Measurements from ENCODE around the gene TMPRSS7. TPM values are rescaled to one million over a fixed set of nuclear protein-coding genes. Genes with fewer than 3 reads are reported as not detected.

The TMPRSS7 gene
- total RNA-seq, 2 donors from 2014 or later: 0.12 TPM; not detected in 1

DNA sequence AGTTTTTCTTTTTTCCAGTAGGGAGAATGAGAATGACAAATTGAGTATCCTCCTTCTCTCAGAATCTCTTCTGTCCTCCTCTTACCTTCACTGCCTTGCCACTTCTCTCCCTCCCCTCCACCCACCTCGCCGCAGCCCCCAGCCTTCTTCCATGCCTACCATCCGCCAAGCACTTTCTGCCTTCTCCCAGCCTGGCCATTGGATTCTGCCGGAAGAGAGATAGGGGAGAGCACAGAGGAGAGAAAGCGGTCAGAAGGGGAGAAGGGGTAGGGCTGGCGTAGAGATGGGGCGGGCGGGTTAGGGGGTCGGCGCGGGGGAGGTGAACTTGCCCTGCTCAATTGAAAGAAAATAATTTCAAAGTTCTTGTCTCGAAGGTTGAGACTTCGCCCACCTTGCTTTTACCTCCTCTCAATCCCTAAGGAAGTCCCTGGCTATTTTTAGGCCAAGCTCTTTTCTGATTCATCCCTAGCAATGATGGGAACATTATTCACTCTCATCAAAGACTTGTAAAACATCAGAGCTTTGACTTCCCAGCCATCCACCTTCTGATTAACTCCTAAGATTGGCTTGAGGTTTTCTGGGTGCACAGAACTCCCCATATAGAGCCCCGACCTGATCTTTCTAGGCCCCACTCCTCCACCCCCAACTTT, 52.5 kb downstream of the TMPRSS7 start:
- peak overlapping the region; percentile 91 for H3K27ac Mint-ChIP-seq
- no peak for DNase-seq
- H3K9me3 ChIP-seq (ENCODE audit: control insufficient read depth, low read length, poor library complexity, severe bottlenecking): no peaks in the 10 kb centered on the region
- H3K4me1 Mint-ChIP-seq: peaks cover 48% of the 10 kb centered on the region
- ATAC-seq: no peak
- no peaks in the 10 kb centered on the region for H3K27me3 Mint-ChIP-seq
- H3K36me3 Mint-ChIP-seq (ENCODE audit: low read depth): no peaks in the 10 kb centered on the region
- H3K4me3 Mint-ChIP-seq: peak overlapping the region; percentile 89

DNA sequence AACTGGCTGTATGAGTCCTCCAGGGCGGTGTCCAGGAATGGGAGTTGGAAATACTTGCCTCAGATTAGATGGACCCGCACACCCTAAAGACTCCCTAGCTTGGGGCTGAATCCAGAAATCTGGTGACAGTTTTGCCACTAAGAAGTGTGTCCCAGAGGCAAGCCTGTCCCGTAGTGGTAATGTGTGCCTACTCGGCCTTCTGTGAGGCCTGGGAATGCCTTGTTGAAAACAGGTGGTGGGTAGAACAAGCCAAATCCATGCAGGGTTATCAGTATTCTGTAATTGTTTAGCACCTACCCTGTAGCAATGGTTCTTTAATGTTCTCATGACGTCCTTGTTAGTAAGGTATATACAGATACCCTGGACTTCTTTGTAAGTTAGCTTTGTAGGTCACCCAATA, 53.2 kb downstream of the TMPRSS7 start:
- Mint-ChIP-seq H3K4me1 (peaks cover 54% of the 10 kb centered on the region), H3K36me3 (ENCODE audit: low read depth) (peaks cover 3% of the 10 kb centered on the region), H3K27me3 (no peaks in the 10 kb centered on the region), H3K4me3 (peak overlapping the region; percentile 89), H3K27ac (peak overlapping the region; percentile 91)
- no peaks in the 10 kb centered on the region for H3K9me3 ChIP-seq (ENCODE audit: control insufficient read depth, low read length, poor library complexity, severe bottlenecking)
- ATAC-seq: no peak
- no peak for DNase-seq

DNA sequence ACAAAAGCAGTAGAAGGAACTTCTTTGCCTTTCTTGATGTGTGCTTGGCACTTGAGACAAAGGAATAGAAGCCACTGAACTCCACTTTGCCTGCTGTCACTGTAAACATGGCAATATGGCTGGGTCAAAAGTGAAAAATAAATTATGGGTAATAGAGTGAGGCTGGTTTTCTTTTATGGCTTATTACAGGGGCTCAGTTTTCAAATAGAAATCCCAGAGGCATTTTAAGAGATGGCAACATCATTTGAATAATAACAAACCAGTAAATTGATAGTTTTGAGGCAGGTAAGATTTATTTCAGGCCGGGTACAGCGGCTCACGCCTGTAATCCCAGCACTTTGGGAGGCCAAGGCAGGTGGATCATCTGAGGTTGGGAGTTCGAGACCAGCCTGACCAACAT, 54.4 kb downstream of the TMPRSS7 start:
- Mint-ChIP-seq H3K36me3 (ENCODE audit: low read depth) (peaks cover 3% of the 10 kb centered on the region), H3K27ac (no peak overlapping the region), H3K4me1 (peaks cover 57% of the 10 kb centered on the region), H3K27me3 (no peaks in the 10 kb centered on the region), H3K4me3 (no peak overlapping the region)
- H3K9me3 ChIP-seq (ENCODE audit: control insufficient read depth, low read length, poor library complexity, severe bottlenecking): no peaks in the 10 kb centered on the region
- DNase-seq (no peak), ATAC-seq (no peak)

GRCh38 chr3:112089956-112090886, 55.7 kb downstream of the TMPRSS7 start:
- Mint-ChIP-seq H3K4me3 (no peak overlapping the region), H3K27ac (peak overlapping the region; percentile 4), H3K4me1 (peaks cover 47% of the 10 kb centered on the region), H3K27me3 (no peaks in the 10 kb centered on the region), H3K36me3 (ENCODE audit: low read depth) (peaks cover 3% of the 10 kb centered on the region)
- DNase-seq (no peak), ATAC-seq (no peak)
- H3K9me3 ChIP-seq (ENCODE audit: control insufficient read depth, low read length, poor library complexity, severe bottlenecking): no peaks in the 10 kb centered on the region

GRCh38 chr3:112090887-112091586, 56.5 kb downstream of the TMPRSS7 start:
- H3K4me3 Mint-ChIP-seq: no peak overlapping the region

GRCh38 chr3:112092496-112093179, 58.1 kb downstream of the TMPRSS7 start:
- ATAC-seq (no peak), DNase-seq (no peak)
- no peaks in the 10 kb centered on the region for H3K9me3 ChIP-seq (ENCODE audit: control insufficient read depth, low read length, poor library complexity, severe bottlenecking)
- H3K4me1 Mint-ChIP-seq: peaks cover 30% of the 10 kb centered on the region
- H3K4me3 Mint-ChIP-seq: peak overlapping the region; percentile 45
- H3K27ac Mint-ChIP-seq: no peak overlapping the region
- H3K27me3 Mint-ChIP-seq: no peaks in the 10 kb centered on the region
- peaks cover 3% of the 10 kb centered on the region for H3K36me3 Mint-ChIP-seq (ENCODE audit: low read depth)

More at GRCh38 chr3:112090887-112091586, 56.5 kb downstream of the TMPRSS7 start:
- no peak for DNase-seq
- no peak for ATAC-seq
- H3K9me3 ChIP-seq (ENCODE audit: control insufficient read depth, low read length, poor library complexity, severe bottlenecking): no peaks in the 10 kb centered on the region
- Mint-ChIP-seq H3K27ac (no peak overlapping the region), H3K4me1 (peaks cover 43% of the 10 kb centered on the region), H3K36me3 (ENCODE audit: low read depth) (peaks cover 3% of the 10 kb centered on the region), H3K27me3 (no peaks in the 10 kb centered on the region)

DNA sequence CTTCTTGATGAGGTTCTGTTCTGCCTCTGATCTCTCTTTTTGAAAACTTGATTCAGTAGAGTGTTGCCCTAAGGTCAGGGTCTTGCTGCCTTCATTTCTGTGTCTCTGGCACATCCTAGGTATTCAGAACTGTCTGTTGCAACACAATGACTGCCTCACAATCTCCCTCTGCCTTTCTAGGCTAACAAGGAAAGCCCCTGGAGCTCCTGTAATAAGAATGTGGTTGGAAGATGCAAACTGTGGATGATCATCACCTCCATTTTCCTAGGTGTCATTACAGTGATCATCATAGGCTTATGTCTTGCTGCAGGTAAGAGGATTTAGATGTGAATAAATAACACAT, 58.6 kb downstream of the TMPRSS7 start:
- Mint-ChIP-seq H3K27me3 (no peaks in the 10 kb centered on the region), H3K4me1 (peaks cover 26% of the 10 kb centered on the region), H3K36me3 (ENCODE audit: low read depth) (peaks cover 3% of the 10 kb centered on the region), H3K4me3 (peak overlapping the region; percentile 45), H3K27ac (no peak overlapping the region)
- no peak for DNase-seq
- no peak for ATAC-seq
- no peaks in the 10 kb centered on the region for H3K9me3 ChIP-seq (ENCODE audit: control insufficient read depth, low read length, poor library complexity, severe bottlenecking)

- peaks cover 5% of the 10 kb centered on the region for H3K36me3 Mint-ChIP-seq (ENCODE audit: low read depth)
- no peak for ATAC-seq
- no peak overlapping the region for H3K4me3 Mint-ChIP-seq
- no peaks in the 10 kb centered on the region for H3K9me3 ChIP-seq (ENCODE audit: control insufficient read depth, low read length, poor library complexity, severe bottlenecking)
- no peak overlapping the region for H3K27ac Mint-ChIP-seq
- no peak for DNase-seq
- H3K4me1 Mint-ChIP-seq: peaks cover 17% of the 10 kb centered on the region
- no peaks in the 10 kb centered on the region for H3K27me3 Mint-ChIP-seq
These were observed 61.2 kb downstream of the TMPRSS7 start for GRCh38 chr3:112095731-112096130.

- peaks cover 5% of the 10 kb centered on the region for H3K36me3 Mint-ChIP-seq (ENCODE audit: low read depth)
- peaks cover 14% of the 10 kb centered on the region for H3K4me1 Mint-ChIP-seq
- no peak overlapping the region for H3K27ac Mint-ChIP-seq
These were observed 61.6 kb downstream of the TMPRSS7 start for GRCh38 chr3:112096176-112096575.

GRCh38 chr3:112097378-112097777, 62.8 kb downstream of the TMPRSS7 start:
- H3K27me3 Mint-ChIP-seq: no peaks in the 10 kb centered on the region
- no peaks in the 10 kb centered on the region for H3K9me3 ChIP-seq (ENCODE audit: control insufficient read depth, low read length, poor library complexity, severe bottlenecking)
- peaks cover 11% of the 10 kb centered on the region for H3K4me1 Mint-ChIP-seq
- no peak for DNase-seq
- peak; percentile 27 for ATAC-seq
- H3K36me3 Mint-ChIP-seq (ENCODE audit: low read depth): peaks cover 5% of the 10 kb centered on the region
- no peak overlapping the region for H3K27ac Mint-ChIP-seq
- no peak overlapping the region for H3K4me3 Mint-ChIP-seq

More at GRCh38 chr3:112096176-112096575, 61.6 kb downstream of the TMPRSS7 start:
- DNase-seq (no peak), ATAC-seq (no peak)
- H3K9me3 ChIP-seq (ENCODE audit: control insufficient read depth, low read length, poor library complexity, severe bottlenecking): no peaks in the 10 kb centered on the region
- no peaks in the 10 kb centered on the region for H3K27me3 Mint-ChIP-seq
- H3K4me3 Mint-ChIP-seq: no peak overlapping the region

DNA sequence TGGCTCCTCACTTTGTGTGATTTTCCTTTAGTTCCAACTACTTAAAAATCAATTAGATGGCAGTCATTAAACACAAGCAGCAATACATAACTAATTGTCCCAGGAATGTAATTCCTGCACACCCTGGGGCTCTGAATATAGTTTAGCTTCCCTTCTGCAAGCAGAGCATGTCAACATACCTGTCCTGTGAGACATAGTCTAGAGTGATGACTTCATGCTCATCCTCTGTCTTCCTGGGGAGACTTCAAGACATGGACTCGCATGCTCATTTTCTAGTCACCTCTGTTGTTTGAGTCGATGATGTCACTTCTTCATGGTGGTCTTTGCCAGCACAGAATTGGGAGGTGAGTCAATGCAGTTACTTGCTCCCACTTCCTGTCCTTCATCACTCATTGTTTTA, 67.4 kb downstream of the TMPRSS7 start:
- Mint-ChIP-seq H3K27ac (no peak overlapping the region), H3K4me1 (no peaks in the 10 kb centered on the region), H3K27me3 (no peaks in the 10 kb centered on the region), H3K36me3 (ENCODE audit: low read depth) (peaks cover 8% of the 10 kb centered on the region), H3K4me3 (no peak overlapping the region)
- H3K9me3 ChIP-seq (ENCODE audit: control insufficient read depth, low read length, poor library complexity, severe bottlenecking): no peaks in the 10 kb centered on the region
- ATAC-seq (no peak), DNase-seq (no peak)

DNA sequence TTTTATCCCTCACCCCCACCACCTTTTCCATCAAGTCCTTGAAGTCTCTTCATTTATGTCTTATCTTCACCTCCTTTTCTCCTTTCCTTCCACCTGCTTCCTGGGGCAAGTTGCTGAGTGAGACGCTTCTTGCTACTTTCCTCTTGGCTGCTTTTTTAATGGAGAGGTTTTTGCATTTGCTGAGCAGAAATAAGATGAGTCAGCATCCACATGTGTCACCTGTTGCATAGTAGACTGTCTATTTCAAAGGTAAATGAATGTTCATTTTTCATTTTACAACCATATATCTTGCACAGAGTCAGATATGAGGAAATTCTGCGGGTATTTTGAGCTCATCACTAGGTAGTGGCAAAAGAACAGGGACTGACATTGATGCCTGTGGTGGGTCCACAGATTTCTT, 70.2 kb downstream of the TMPRSS7 start:
- no peak overlapping the region for H3K4me3 Mint-ChIP-seq
- no peaks in the 10 kb centered on the region for H3K9me3 ChIP-seq (ENCODE audit: control insufficient read depth, low read length, poor library complexity, severe bottlenecking)
- no peak overlapping the region for H3K27ac Mint-ChIP-seq
- H3K36me3 Mint-ChIP-seq (ENCODE audit: low read depth): peaks cover 10% of the 10 kb centered on the region
- H3K4me1 Mint-ChIP-seq: peaks cover 3% of the 10 kb centered on the region
- no peaks in the 10 kb centered on the region for H3K27me3 Mint-ChIP-seq
- DNase-seq (no peak), ATAC-seq (no peak)

DNA sequence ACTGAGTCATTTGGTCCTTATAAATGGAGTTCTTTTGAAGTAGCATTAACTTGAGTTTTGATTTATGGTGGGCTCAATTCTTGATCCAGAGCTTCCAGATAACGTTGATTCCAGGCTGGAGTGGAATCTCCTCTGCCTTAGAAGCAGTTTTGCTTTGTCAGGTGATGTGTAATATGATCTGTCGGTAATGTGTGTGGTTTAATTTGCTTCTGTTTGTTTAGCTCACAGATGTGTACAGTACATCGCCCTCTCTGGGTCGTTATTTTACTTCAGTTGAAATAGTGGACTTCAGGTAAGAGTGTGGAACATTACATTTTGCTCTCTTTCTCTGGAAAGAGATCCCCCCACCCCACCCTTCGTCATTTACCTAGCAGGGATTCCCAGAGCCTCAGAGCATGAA, 74.8 kb downstream of the TMPRSS7 start:
- DNase-seq: no peak
- peaks cover 12% of the 10 kb centered on the region for H3K4me1 Mint-ChIP-seq
- peaks cover 3% of the 10 kb centered on the region for H3K36me3 Mint-ChIP-seq (ENCODE audit: low read depth)
- H3K27me3 Mint-ChIP-seq: no peaks in the 10 kb centered on the region
- no peak overlapping the region for H3K4me3 Mint-ChIP-seq
- H3K27ac Mint-ChIP-seq: no peak overlapping the region
- ATAC-seq: no peak
- no peaks in the 10 kb centered on the region for H3K9me3 ChIP-seq (ENCODE audit: control insufficient read depth, low read length, poor library complexity, severe bottlenecking)

Data from T-helper 17 cell (primary cell).